Endothelial cell of umbilical vein (primary cell): ENCODE results near the gene APOL2. TPM values are rescaled to one million over a fixed set of nuclear protein-coding genes. Genes with fewer than 3 reads are reported as not detected.
A peak's percentile ranks its signal among the peaks of the same experiment; 100 is the strongest.

ENCODE experiments used
- BruUV-seq: library from RNA; stranded (reverse); fragments of 400-500 nt; replicated peaks from 2 replicates; lab custom pipeline; 2021; lab: Mats Ljungman, UMichigan
- CTCF ChIA-PET: fragments of 300-600, 350-600 bp; sonication (Branson Sonifier 250); formaldehyde crosslinking; loops from one replicate; lab custom pipeline; 2021; ENCODE audit warnings: antibody characterized with exemption, inconsistent platforms; lab: Charles Lee
- POLR2A ChIA-PET: fragments of 300-600, 350-600 bp; sonication (Branson Sonifier 250); formaldehyde crosslinking; loops from one replicate; lab custom pipeline; 2021; ENCODE audit warnings: antibody characterized with exemption, inconsistent platforms; lab: Charles Lee
- DNase-seq: peaks from one replicate; pipeline ENCODE4 v3.0.0-alpha.2; 2011; ENCODE audit warnings: low read depth, low spot score
- FAIRE-seq: peaks from 2 replicates; lab custom pipeline; 2011; peaks lifted over from hg19 to GRCh38; lab: Jason Lieb, UNC
- H2AFZ ChIP-seq: 2 replicates; pipeline ENCODE4 v1.6.0; 2012; ENCODE audit warnings: low read depth, low read length, control low read depth, inconsistent platforms
- H3K27ac ChIP-seq: 2 replicates; pipeline ENCODE4 v1.5.1; 2011; ENCODE audit warnings: low read depth, mild to moderate bottlenecking, control low read depth, low read length, moderate library complexity; ENCODE audit not compliant: insufficient read depth
- H3K27me3 ChIP-seq, 2 experiments: 2 replicates each; pipeline versions ENCODE4 v1.6.0 to v1.6.1; 2011; ENCODE audit warnings: low read length in 2 of 2, mixed read lengths in 1 of 2; ENCODE audit not compliant: control insufficient read depth in 2 of 2, insufficient read depth in 2 of 2
- H3K36me3 ChIP-seq, 2 experiments: 2 replicates in 1 of 2; 3 replicates in 1 of 2; pipeline ENCODE4 v1.5.1; 2011; ENCODE audit warnings: low read length in 2 of 2, mild to moderate bottlenecking in 1 of 2, moderate library complexity in 1 of 2; ENCODE audit not compliant: control insufficient read depth in 2 of 2, insufficient read depth in 2 of 2; ENCODE audit errors: extremely low read depth in 1 of 2
- H3K4me1 ChIP-seq: 3 replicates; pipeline ENCODE4 v1.5.1; 2011; ENCODE audit warnings: mild to moderate bottlenecking, low read length; ENCODE audit not compliant: control insufficient read depth, insufficient read depth; ENCODE audit errors: extremely low read depth
- H3K4me2 ChIP-seq: 2 replicates; pipeline ENCODE4 v1.6.1; 2011; ENCODE audit warnings: low read length, control low read depth, mixed read lengths; ENCODE audit not compliant: insufficient read depth
- H3K4me3 ChIP-seq, 3 experiments: fragments of 200-600 bp in 1 of 3; sonication (generic), shearing (Covaris generic) in 1 of 3; replicated peaks in 1 of 3; 2 replicates each; pipeline ENCODE4 v1.5.1; 2011 to 2016; ENCODE audit warnings: control low read depth in 3 of 3, low read length in 3 of 3, mild to moderate bottlenecking in 2 of 3, inconsistent platforms in 1 of 3, low read depth in 1 of 3, moderate library complexity in 1 of 3; ENCODE audit not compliant: insufficient read depth in 1 of 3
- H3K79me2 ChIP-seq: 2 replicates; pipeline ENCODE4 v1.6.0; 2012; ENCODE audit warnings: low read length, inconsistent platforms; ENCODE audit not compliant: control insufficient read depth, insufficient read depth
- H3K9ac ChIP-seq: replicated peaks from 2 replicates; pipeline ENCODE3; 2011; ENCODE audit warnings: low read length, control low read depth; ENCODE audit not compliant: insufficient read depth; ENCODE audit errors: extremely low read depth
- H3K9me1 ChIP-seq: replicated peaks from 3 replicates; pipeline ENCODE4 v1.6.0; 2011; ENCODE audit warnings: mild to moderate bottlenecking, low read length; ENCODE audit not compliant: control insufficient read depth, insufficient read depth; ENCODE audit errors: extremely low read depth
- H3K9me3 ChIP-seq: replicated peaks from 2 replicates; pipeline ENCODE4 v1.5.1; 2012; ENCODE audit warnings: low read length, inconsistent platforms; ENCODE audit not compliant: control insufficient read depth, insufficient read depth
- H4K20me1 ChIP-seq: replicated peaks from 2 replicates; pipeline ENCODE3; 2011; ENCODE audit warnings: mild to moderate bottlenecking, low read length; ENCODE audit not compliant: control insufficient read depth, insufficient read depth; ENCODE audit errors: extremely low read depth
- EZH2 ChIP-seq: IDR thresholded peaks from 2 replicates; pipeline ENCODE4 v1.6.1; 2012; ENCODE audit warnings: borderline replicate concordance, low read depth, mild to moderate bottlenecking, moderate library complexity, low read length, inconsistent platforms; ENCODE audit not compliant: severe bottlenecking
- FOS ChIP-seq: IDR thresholded peaks from 2 replicates; pipeline ENCODE4 v1.6.1; 2011; ENCODE audit warnings: mild to moderate bottlenecking, low read length, moderate library complexity, borderline replicate concordance; ENCODE audit not compliant: insufficient read depth
- GATA2 ChIP-seq: IDR thresholded peaks from 2 replicates; pipeline ENCODE4 v1.7.0; 2011; ENCODE audit warnings: low read depth, mild to moderate bottlenecking, moderate library complexity, mixed read lengths, low read length; ENCODE audit not compliant: insufficient read length, insufficient read depth
- JUN ChIP-seq: IDR thresholded peaks from 2 replicates; pipeline ENCODE4 v1.6.1; 2011; ENCODE audit warnings: borderline replicate concordance, low read depth; ENCODE audit not compliant: insufficient read length, insufficient read depth
- MAX ChIP-seq: IDR thresholded peaks from 2 replicates; pipeline ENCODE4 v1.6.1; 2011; ENCODE audit not compliant: insufficient read depth, insufficient read length
- POLR2AphosphoS5 ChIP-seq: IDR thresholded peaks from 2 replicates; pipeline ENCODE4 v1.6.1; 2012; ENCODE audit warnings: low read depth, mild to moderate bottlenecking, control low read depth, low read length, moderate library complexity; ENCODE audit not compliant: insufficient read depth
- dilution Hi-C: fragments of 300-500 bp; cut with MboI; formaldehyde crosslinking; loops from one replicate; pipeline ENCODE4 v1.15.0; 2019; ENCODE audit warnings: low sequenced_read_pairs; ENCODE audit not compliant: extremely low pct_ligation_motif_present
- intact Hi-C: fragments of 100-400 bp; cut with micrococcal nuclease; formaldehyde crosslinking; loops from one replicate; pipeline ENCODE4 v1.10.0; 2022
- polyA plus RNA-seq, 4 experiments: library from polyadenylated mRNA; depleted of rRNA in 3 of 4; stranded (reverse) in 3 of 4; unstranded in 1 of 4; fragments of >200 nt; gene quantifications; 2 replicates each; pipeline versions ENCODE4 v1.2.1 to v1.2.3, GENCODE V29; 2011 to 2012; ENCODE audit warnings: missing spikeins in 1 of 4
- total RNA-seq: library from RNA; stranded (reverse); gene quantifications from 2 replicates; pipeline ENCODE4 v1.2.3, GENCODE V29; 2021
- TF ChIP-seq, protein P1 (sequence below), 2 donors: IDR thresholded peaks; 1 replicate in 1 of 2; 2 replicates in 1 of 2; pipeline ENCODE4 v1.5.1; 2011; ENCODE audit warnings: low read length in 2 of 2, mild to moderate bottlenecking in 2 of 2, moderate library complexity in 2 of 2, control low read depth in 1 of 2, inconsistent platforms in 1 of 2, low read depth in 1 of 2; ENCODE audit not compliant: insufficient read depth in 1 of 2; ENCODE audit errors: extremely low read depth in 1 of 2

APOL2 gene
- total and polyA plus RNA-seq, 2 donors (not counting 3 experiments of a cell fraction or from before 2014, with no cell fraction given), result 16.9 to 37.6 TPM

- H3K4me2 ChIP-seq, result peak overlapping the region; percentile 5
- intact Hi-C loops (no loop called here), dilution Hi-C loops (no loop called here)
- H3K4me3 ChIP-seq, result no peak overlapping the region
- H3K9ac ChIP-seq, result peak overlapping the region; percentile 8
- FAIRE-seq (no peak), DNase-seq (no peak)
- peaks cover 24% of the 10 kb centered on the region for H3K4me1 ChIP-seq
- no peaks in the 10 kb centered on the region for H4K20me1 ChIP-seq
- no peaks in the 10 kb centered on the region for H3K27me3 ChIP-seq
- BruUV-seq, result no TSS peak
- TF ChIP-seq EZH2 (no peak), MAX (no peak), GATA2 (no peak), JUN (no peak), FOS (no peak), POLR2AphosphoS5 (no peak)
- TF ChIP-seq, protein P1, sequence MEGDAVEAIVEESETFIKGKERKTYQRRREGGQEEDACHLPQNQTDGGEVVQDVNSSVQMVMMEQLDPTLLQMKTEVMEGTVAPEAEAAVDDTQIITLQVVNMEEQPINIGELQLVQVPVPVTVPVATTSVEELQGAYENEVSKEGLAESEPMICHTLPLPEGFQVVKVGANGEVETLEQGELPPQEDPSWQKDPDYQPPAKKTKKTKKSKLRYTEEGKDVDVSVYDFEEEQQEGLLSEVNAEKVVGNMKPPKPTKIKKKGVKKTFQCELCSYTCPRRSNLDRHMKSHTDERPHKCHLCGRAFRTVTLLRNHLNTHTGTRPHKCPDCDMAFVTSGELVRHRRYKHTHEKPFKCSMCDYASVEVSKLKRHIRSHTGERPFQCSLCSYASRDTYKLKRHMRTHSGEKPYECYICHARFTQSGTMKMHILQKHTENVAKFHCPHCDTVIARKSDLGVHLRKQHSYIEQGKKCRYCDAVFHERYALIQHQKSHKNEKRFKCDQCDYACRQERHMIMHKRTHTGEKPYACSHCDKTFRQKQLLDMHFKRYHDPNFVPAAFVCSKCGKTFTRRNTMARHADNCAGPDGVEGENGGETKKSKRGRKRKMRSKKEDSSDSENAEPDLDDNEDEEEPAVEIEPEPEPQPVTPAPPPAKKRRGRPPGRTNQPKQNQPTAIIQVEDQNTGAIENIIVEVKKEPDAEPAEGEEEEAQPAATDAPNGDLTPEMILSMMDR (IDR thresholded peaks at IDR 0.05; ENCODE audit: extremely low read depth in 1 of 2, insufficient read depth in 1 of 2, low read depth in 1 of 2, low read length in 2 of 2), result no peak
- H3K79me2 ChIP-seq, result no peaks in the 10 kb centered on the region
- peak overlapping the region; percentile 27 for H3K27ac ChIP-seq
- ChIA-PET POLR2A (no interaction called here), CTCF (interaction anchor here (1.5 to 2.1 kb wide), 7 partner anchors 15 to 193 kb away, joined by 3 to 7 read pairs (median 6); partner anchors contain the start of gene APOL2)
- peak overlapping the region; percentile 80 for H2AFZ ChIP-seq
- H3K9me1 ChIP-seq, result no peaks in the 10 kb centered on the region
- no peaks in the 10 kb centered on the region for H3K9me3 ChIP-seq
- no peaks in the 10 kb centered on the region for H3K36me3 ChIP-seq
Observed at GRCh38 chr22:36259615-36260300, 20.4 kb upstream of the APOL2 start.
